Left lung (tissue), 10 donors: Measurements from ENCODE around the gene PTK7. TPM values are rescaled to one million over a fixed set of nuclear protein-coding genes. Genes with fewer than 3 reads are reported as not detected.

Experiments
- ATAC-seq: fragments of 200-7000 bp; cut with Tn5 transposase; one replicate; pipeline ENCODE4 v1.9.1; 2020; ENCODE audit warnings: moderate library complexity
- DNase-seq, 4 donors: peaks; one replicate each; pipeline ENCODE4 v3.0.0-alpha.2; 2013 to 2020
- H3K27ac ChIP-seq, 2 donors: fragments of 200-600 bp; sonication (generic) in 1 of 2; one replicate each; pipeline versions ENCODE4 v1.5.0 to v1.8.0; 2020 to 2021
- H3K27me3 ChIP-seq, 2 donors: fragments of 200-600 bp; sonication (generic) in 1 of 2; one replicate each; pipeline versions ENCODE4 v1.5.0 to v1.8.0; 2020 to 2021
- H3K36me3 ChIP-seq, 2 donors: fragments of 200-600 bp; sonication (generic) in 1 of 2; one replicate each; pipeline versions ENCODE4 v1.5.0 to v1.8.0; 2020 to 2021
- H3K4me1 ChIP-seq, 2 donors: fragments of 200-600 bp; one replicate each; pipeline ENCODE4 v1.8.0; 2021
- H3K4me3 ChIP-seq, 2 donors: fragments of 200-600 bp; sonication (generic) in 1 of 2; one replicate each; pipeline versions ENCODE4 v1.5.0 to v1.8.0; 2020 to 2021; ENCODE audit warnings: mild to moderate bottlenecking in 1 of 2
- H3K9me3 ChIP-seq, 2 donors: fragments of 200-600 bp; sonication (generic) in 1 of 2; one replicate each; pipeline versions ENCODE4 v1.5.0 to v1.8.0; 2020 to 2021
- CTCF ChIP-seq, 2 donors: fragments of 200-600 bp; sonication (generic) in 1 of 2; IDR thresholded peaks; one replicate each; pipeline versions ENCODE4 v1.5.0 to v1.8.0; 2021; ENCODE audit warnings: antibody characterized with exemption in 2 of 2
- intact Hi-C, 2 donors: fragments of 100-400 bp; cut with DNase I; formaldehyde crosslinking; loops; one replicate each; pipeline versions ENCODE4 v1.11.2 to v1.14.2; 2022
- polyA plus RNA-seq, 6 donors: library from polyadenylated mRNA; unstranded; fragments of 120-200 nt; gene quantifications; one replicate each; pipeline ENCODE4 v1.2.1, GENCODE V29; 2013; ENCODE audit not compliant: insufficient read length in 6 of 6
- total RNA-seq, 2 donors: library from RNA; stranded (reverse); fragmentation: NEBNext Ultra II Directional; extraction: Animal tissue kit (Norgen Biotek cat#: 25700); gene quantifications; one replicate each; pipeline ENCODE4 v1.2.1, GENCODE V29; 2021
- donor health status: DM: no; HTN: yes; CAD: no.
- donor health status: DM: no; HTN: no; CAD: no.

The PTK7 gene
- total and polyA plus RNA-seq, 8 donors, result 89.2 to 312 (median 284) TPM

GRCh38 chr6:43192911-43193310, 116.8 kb downstream of the PTK7 start:
- Histone ChIP-seq H3K27me3 (no peaks in the 10 kb centered on the region), H3K27ac (no peak overlapping the region), H3K36me3 (peaks cover 0 to 78% of the 10 kb centered on the region in 2 donors), H3K9me3 (no peaks in the 10 kb centered on the region), H3K4me3 (no peak overlapping the region), H3K4me1 (no peaks in the 10 kb centered on the region)
- intact Hi-C loops, result no loop called here
- DNase-seq (no peak), ATAC-seq (no peak)
- TF ChIP-seq CTCF (IDR thresholded peaks at IDR 0.05), result no peak

GRCh38 chr6:43193929-43194328, 117.8 kb downstream of the PTK7 start:
- Histone ChIP-seq H3K36me3 (peaks cover 0 to 78% of the 10 kb centered on the region in 2 donors), H3K4me3 (no peak overlapping the region), H3K4me1 (no peaks in the 10 kb centered on the region), H3K27ac (no peak overlapping the region), H3K27me3 (no peaks in the 10 kb centered on the region), H3K9me3 (no peaks in the 10 kb centered on the region)
- ATAC-seq, result no peak
- no peak for DNase-seq
- TF ChIP-seq CTCF (IDR thresholded peaks at IDR 0.05), result no peak
- intact Hi-C loops, result no loop called here

GRCh38 chr6:43196337-43196736, 120.2 kb downstream of the PTK7 start:
- Histone ChIP-seq H3K4me1 (no peaks in the 10 kb centered on the region), H3K4me3 (no peak overlapping the region), H3K36me3 (peaks cover 0 to 95% of the 10 kb centered on the region in 2 donors), H3K27ac (no peak overlapping the region), H3K9me3 (no peaks in the 10 kb centered on the region), H3K27me3 (no peaks in the 10 kb centered on the region)
- no peak for TF ChIP-seq CTCF (IDR thresholded peaks at IDR 0.05)
- intact Hi-C loops, result no loop called here
- ATAC-seq (no peak), DNase-seq (no peak)

GRCh38 chr6:43199912-43200311, 123.8 kb downstream of the PTK7 start:
- no peak overlapping the region for H3K4me3 ChIP-seq

GRCh38 chr6:43200541-43200940, 124.4 kb downstream of the PTK7 start:
- no peak overlapping the region for H3K27ac ChIP-seq
- H3K4me1 ChIP-seq, result no peaks in the 10 kb centered on the region
- H3K27me3 ChIP-seq, result no peaks in the 10 kb centered on the region
- H3K4me3 ChIP-seq, result no peak overlapping the region
- DNase-seq, result peak in 1 of 4 donors; percentile 10
- peaks cover 0 to 89% of the 10 kb centered on the region in 2 donors for H3K36me3 ChIP-seq
- no peak for TF ChIP-seq CTCF (IDR thresholded peaks at IDR 0.05)
- H3K9me3 ChIP-seq, result no peaks in the 10 kb centered on the region
- intact Hi-C loops, result no loop called here
- ATAC-seq, result no peak

More at GRCh38 chr6:43199912-43200311, 123.8 kb downstream of the PTK7 start:
- Histone ChIP-seq H3K9me3 (no peaks in the 10 kb centered on the region), H3K4me1 (no peaks in the 10 kb centered on the region), H3K36me3 (peaks cover 0 to 90% of the 10 kb centered on the region in 2 donors), H3K27me3 (no peaks in the 10 kb centered on the region), H3K27ac (no peak overlapping the region)
- DNase-seq (no peak), ATAC-seq (no peak)
- TF ChIP-seq CTCF (IDR thresholded peaks at IDR 0.05), result no peak
- intact Hi-C loops, result no loop called here
